Smooth muscle cell (in vitro differentiated cells): Measurements from ENCODE around the gene PHPT1. TPM values are rescaled to one million over a fixed set of nuclear protein-coding genes. Genes with fewer than 3 reads are reported as not detected.

Experiments
- DNase-seq: peaks from one replicate; lab custom pipeline; 2025; ENCODE audit not compliant: unreplicated experiment; lab: John Stamatoyannopoulos, UW
- H2AFZ ChIP-seq: fragments of 200-600 bp; sonication (generic); 2 replicates; pipeline ENCODE4 v1.6.0; 2016; ENCODE audit warnings: antibody characterized with exemption, low read depth, mild to moderate bottlenecking
- H3F3A ChIP-seq: fragments of 200-600 bp; sonication (generic); 2 replicates; pipeline ENCODE4 v1.6.0; 2017; ENCODE audit warnings: antibody characterized with exemption, low read depth
- H3K27ac ChIP-seq: fragments of 200-600 bp; sonication (generic); 2 replicates; pipeline ENCODE4 v1.5.1; 2016; ENCODE audit warnings: low read depth, mild to moderate bottlenecking
- H3K27me3 ChIP-seq: fragments of 200-600 bp; sonication (generic); 2 replicates; pipeline ENCODE4 v1.6.1; 2016; ENCODE audit warnings: low read depth, mild to moderate bottlenecking
- H3K36me3 ChIP-seq: fragments of 200-600 bp; sonication (generic); 2 replicates; pipeline ENCODE4 v1.5.1; 2016; ENCODE audit warnings: low read depth
- H3K4me1 ChIP-seq: fragments of 200-600 bp; sonication (generic); 2 replicates; pipeline ENCODE4 v1.5.1; 2016; ENCODE audit warnings: low read depth
- H3K4me2 ChIP-seq: fragments of 200-600 bp; sonication (generic); 2 replicates; pipeline ENCODE4 v1.6.0; 2016; ENCODE audit warnings: mild to moderate bottlenecking
- H3K4me3 ChIP-seq: fragments of 200-600 bp; sonication (generic); 2 replicates; pipeline ENCODE4 v1.5.1; 2016; ENCODE audit warnings: mild to moderate bottlenecking
- H3K79me2 ChIP-seq: fragments of 200-600 bp; sonication (generic); 2 replicates; pipeline ENCODE4 v1.6.0; 2016; ENCODE audit warnings: low read depth, mild to moderate bottlenecking
- H3K9ac ChIP-seq: fragments of 200-600 bp; sonication (generic); 2 replicates; pipeline ENCODE4 v1.6.0; 2016; ENCODE audit warnings: low read depth
- H3K9me3 ChIP-seq: fragments of 200-600 bp; sonication (generic); replicated peaks from 2 replicates; pipeline ENCODE4 v1.5.1; 2016; ENCODE audit warnings: low read depth
- H4K20me1 ChIP-seq: fragments of 200-600 bp; sonication (generic); 2 replicates; pipeline ENCODE4 v1.6.0; 2016; ENCODE audit warnings: low read depth
- CTCF ChIP-seq: fragments of 200-600 bp; sonication (generic); IDR thresholded peaks from 2 replicates; pipeline ENCODE4 v1.5.1; 2017; ENCODE audit warnings: borderline replicate concordance, mild to moderate bottlenecking, antibody characterized with exemption; ENCODE audit not compliant: insufficient read depth, poor library complexity, severe bottlenecking
- WGBS: methylation state at CpG from one replicate; pipeline ENCODE4 v1.1.7; 2016; ENCODE audit warnings: low lambda C conversion rate; 5-methylcytosine and 5-hydroxymethylcytosine counted together
- polyA plus RNA-seq: library from polyadenylated mRNA; unstranded; fragments of >200 nt; fragmentation: Nextera tagmentation; extraction: Ambion mirVana; gene quantifications from 2 replicates; pipeline ENCODE4 v1.2.1, GENCODE V29; 2016
- total RNA-seq: library from RNA; depleted of rRNA; stranded (reverse); fragments of >200 nt; gene quantifications from 2 replicates; pipeline ENCODE4 v1.2.3, GENCODE V29; 2014

Gene PHPT1
- total and polyA plus RNA-seq, 2 experiments from 2014 or later = 173 to 381 TPM

- H3K27ac ChIP-seq = no peak overlapping the region
- H3F3A ChIP-seq = no peaks in the 10 kb centered on the region
- no peaks in the 10 kb centered on the region for H3K36me3 ChIP-seq
- H3K4me1 ChIP-seq = no peaks in the 10 kb centered on the region
- no peaks in the 10 kb centered on the region for H3K9me3 ChIP-seq
- no peak overlapping the region for H2AFZ ChIP-seq
- no peak for TF ChIP-seq CTCF
- no peaks in the 10 kb centered on the region for H3K79me2 ChIP-seq
- no peak overlapping the region for H3K4me3 ChIP-seq
- H3K4me2 ChIP-seq = no peak overlapping the region
- 95% methylated on average over 15 of the region's 15 CpGs for WGBS
- H4K20me1 ChIP-seq = peaks cover 17% of the 10 kb centered on the region
- DNase-seq = no peak
- H3K9ac ChIP-seq = no peak overlapping the region
- H3K27me3 ChIP-seq = no peaks in the 10 kb centered on the region
Observed at GRCh38 chr9:136856079-136856476, 6.9 kb downstream of the PHPT1 start.

GRCh38 chr9:136856541-136857141 lies 7.4 kb downstream of the PHPT1 start:
- H3K79me2 ChIP-seq = no peaks in the 10 kb centered on the region
- H2AFZ ChIP-seq = no peak overlapping the region
- H3F3A ChIP-seq = no peaks in the 10 kb centered on the region
- no peak overlapping the region for H3K4me3 ChIP-seq
- no peak for TF ChIP-seq CTCF
- peaks cover 17% of the 10 kb centered on the region for H4K20me1 ChIP-seq
- H3K4me1 ChIP-seq = no peaks in the 10 kb centered on the region
- H3K36me3 ChIP-seq = no peaks in the 10 kb centered on the region
- no peak overlapping the region for H3K4me2 ChIP-seq
- WGBS = 95% methylated on average over 14 of the region's 14 CpGs
- DNase-seq = no peak
- H3K9ac ChIP-seq = no peak overlapping the region
- H3K27ac ChIP-seq = no peak overlapping the region
- H3K9me3 ChIP-seq = no peaks in the 10 kb centered on the region
- H3K27me3 ChIP-seq = no peaks in the 10 kb centered on the region

GRCh38 chr9:136857166-136857565 lies 8.0 kb downstream of the PHPT1 start:
- no peak overlapping the region for H3K27ac ChIP-seq
- no peak overlapping the region for H2AFZ ChIP-seq
- H3K9ac ChIP-seq = no peak overlapping the region
- no peak for TF ChIP-seq CTCF
- H3K79me2 ChIP-seq = no peaks in the 10 kb centered on the region
- no peaks in the 10 kb centered on the region for H3K27me3 ChIP-seq
- no peaks in the 10 kb centered on the region for H3K36me3 ChIP-seq
- H3K4me3 ChIP-seq = no peak overlapping the region
- WGBS = 91% methylated on average over 14 of the region's 19 CpGs
- H3K4me2 ChIP-seq = no peak overlapping the region
- peaks cover 21% of the 10 kb centered on the region for H4K20me1 ChIP-seq
- no peaks in the 10 kb centered on the region for H3F3A ChIP-seq
- no peaks in the 10 kb centered on the region for H3K9me3 ChIP-seq
- DNase-seq = no peak
- no peaks in the 10 kb centered on the region for H3K4me1 ChIP-seq
